Keratinocyte (primary cell): ENCODE results near the gene AASS. TPM values are rescaled to one million over a fixed set of nuclear protein-coding genes. Genes with fewer than 3 reads are reported as not detected.

Experiments used
- DNase-seq: peaks from one replicate; pipeline ENCODE4 v3.0.0-alpha.2; 2011; ENCODE audit warnings: low read depth, missing footprints, low spot score
- FAIRE-seq: peaks from 2 replicates; lab custom pipeline; 2011; peaks lifted over from hg19 to GRCh38; lab: Jason Lieb, UNC
- H2AFZ ChIP-seq: 2 replicates; pipeline ENCODE4 v1.6.0; 2012; ENCODE audit warnings: low read length, control low read depth, inconsistent platforms; ENCODE audit not compliant: control insufficient read depth
- H3K27ac ChIP-seq: 2 replicates; pipeline ENCODE4 v1.5.1; 2011; ENCODE audit warnings: low read length; ENCODE audit not compliant: control insufficient read depth, insufficient read depth
- H3K27me3 ChIP-seq: 3 replicates; pipeline ENCODE4 v1.6.0; 2011; ENCODE audit warnings: low read length; ENCODE audit not compliant: control insufficient read depth, insufficient read depth; ENCODE audit errors: extremely low read depth
- H3K36me3 ChIP-seq, 2 experiments: 2 replicates in 1 of 2; 3 replicates in 1 of 2; pipeline ENCODE4 v1.5.1; 2011; ENCODE audit warnings: low read length in 2 of 2, mild to moderate bottlenecking in 1 of 2; ENCODE audit not compliant: control insufficient read depth in 2 of 2, insufficient read depth in 2 of 2; ENCODE audit errors: extremely low read depth in 1 of 2
- H3K4me1 ChIP-seq: 3 replicates; pipeline ENCODE4 v1.5.1; 2011; ENCODE audit warnings: low read length; ENCODE audit not compliant: control insufficient read depth, insufficient read depth; ENCODE audit errors: extremely low read depth
- H3K4me2 ChIP-seq: 3 replicates; pipeline ENCODE4 v1.6.0; 2011; ENCODE audit warnings: low read depth, low read length; ENCODE audit not compliant: control insufficient read depth, insufficient read depth; ENCODE audit errors: extremely low read depth
- H3K4me3 ChIP-seq, 3 experiments: fragments of 200-600 bp in 1 of 3; sonication (generic) in 1 of 3; 2 replicates in 2 of 3; 3 replicates in 1 of 3; pipeline ENCODE4 v1.5.1; 2011 to 2016; ENCODE audit warnings: low read length in 3 of 3, mild to moderate bottlenecking in 3 of 3, control low read depth in 2 of 3, inconsistent platforms in 1 of 3, low read depth in 1 of 3, mixed read lengths in 1 of 3, mixed run types in 1 of 3, moderate library complexity in 1 of 3; ENCODE audit not compliant: control insufficient read depth in 2 of 3, insufficient read depth in 2 of 3; ENCODE audit errors: extremely low read depth in 1 of 3
- H3K79me2 ChIP-seq: 2 replicates; pipeline ENCODE4 v1.6.0; 2012; ENCODE audit warnings: low read length; ENCODE audit not compliant: control insufficient read depth, insufficient read depth
- H3K9ac ChIP-seq: 3 replicates; pipeline ENCODE4 v1.6.0; 2011; ENCODE audit warnings: low read length; ENCODE audit not compliant: control insufficient read depth, insufficient read depth; ENCODE audit errors: extremely low read depth
- H3K9me1 ChIP-seq: 3 replicates; pipeline ENCODE4 v1.6.0; 2011; ENCODE audit warnings: low read length; ENCODE audit not compliant: control insufficient read depth, insufficient read depth; ENCODE audit errors: extremely low read depth
- H3K9me3 ChIP-seq: 2 replicates; pipeline ENCODE4 v1.5.1; 2012; ENCODE audit warnings: low read depth, low read length; ENCODE audit not compliant: control insufficient read depth
- H4K20me1 ChIP-seq: 3 replicates; pipeline ENCODE4 v1.6.0; 2011; ENCODE audit warnings: low read length; ENCODE audit not compliant: control insufficient read depth, insufficient read depth; ENCODE audit errors: extremely low read depth
- EZH2 ChIP-seq: IDR thresholded peaks from one replicate; pipeline ENCODE4 v1.6.1; 2012; ENCODE audit warnings: inconsistent platforms, mild to moderate bottlenecking, low read length, moderate library complexity
- dilution Hi-C: fragments of 300-500 bp; cut with MboI; formaldehyde crosslinking; loops from one replicate; pipeline ENCODE4 v1.7.0; 2020; ENCODE audit warnings: low sequenced_read_pairs; ENCODE audit not compliant: extremely low pct_ligation_motif_present
- polyA plus RNA-seq, 5 experiments: library from polyadenylated mRNA; depleted of rRNA in 3 of 5; stranded (reverse) in 3 of 5; stranded (forward) in 1 of 5; unstranded in 1 of 5; fragments of >200 nt; gene quantifications; 1 replicate in 1 of 5; 2 replicates in 3 of 5; 3 replicates in 1 of 5; pipeline versions ENCODE4 v1.2.1 to v1.2.3, GENCODE V29; 2011 to 2012; ENCODE audit warnings: missing spikeins in 2 of 5, low read depth in 1 of 5, low replicate concordance in 1 of 5
- TF ChIP-seq, protein P1 (sequence below), 3 experiments: IDR thresholded peaks in 1 of 3; conservative IDR thresholded peaks in 1 of 3; optimal IDR thresholded peaks in 1 of 3; 2 replicates in 2 of 3; 3 replicates in 1 of 3; pipeline versions ENCODE3 to v1.5.1; 2011; ENCODE audit warnings: low read length in 3 of 3, mild to moderate bottlenecking in 3 of 3, moderate library complexity in 2 of 3, control low read depth in 1 of 3, inconsistent platforms in 1 of 3; ENCODE audit not compliant: insufficient read depth in 2 of 3; ENCODE audit errors: extremely low read depth in 1 of 3

Gene AASS
- polyA plus RNA-seq, 1 donor (not counting 4 experiments of a cell fraction or from before 2014, with no cell fraction given), result 10.3 TPM

DNA sequence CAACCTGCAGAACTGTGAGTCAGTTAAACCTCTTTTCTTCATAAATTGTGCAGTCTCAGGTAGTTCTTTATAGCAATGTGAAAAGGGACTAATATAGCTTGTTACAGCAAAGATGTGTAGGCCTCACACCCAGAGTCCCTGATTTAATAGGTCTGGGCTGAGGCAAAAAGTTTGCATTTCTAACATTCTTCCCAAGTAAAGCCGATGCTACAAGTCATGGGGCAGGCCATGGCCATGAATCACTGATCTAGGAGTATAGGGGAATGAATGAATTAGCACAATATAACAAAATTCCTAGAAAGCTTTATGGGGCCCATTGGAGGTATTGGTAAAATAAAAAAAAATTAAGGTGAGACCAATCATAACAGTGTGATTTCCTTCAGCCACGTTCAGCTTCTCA, 11.5 kb upstream of the AASS start:
- Histone ChIP-seq H3K79me2 (no peaks in the 10 kb centered on the region), H3K4me1 (no peaks in the 10 kb centered on the region), H3K36me3 (no peaks in the 10 kb centered on the region), H2AFZ (no peak overlapping the region), H3K4me3 (no peak overlapping the region), H3K4me2 (no peak overlapping the region), H3K9me1 (no peaks in the 10 kb centered on the region), H4K20me1 (no peaks in the 10 kb centered on the region), H3K9ac (no peak overlapping the region), H3K27me3 (no peaks in the 10 kb centered on the region), H3K9me3 (no peaks in the 10 kb centered on the region), H3K27ac (no peak overlapping the region)
- TF ChIP-seq, protein P1, sequence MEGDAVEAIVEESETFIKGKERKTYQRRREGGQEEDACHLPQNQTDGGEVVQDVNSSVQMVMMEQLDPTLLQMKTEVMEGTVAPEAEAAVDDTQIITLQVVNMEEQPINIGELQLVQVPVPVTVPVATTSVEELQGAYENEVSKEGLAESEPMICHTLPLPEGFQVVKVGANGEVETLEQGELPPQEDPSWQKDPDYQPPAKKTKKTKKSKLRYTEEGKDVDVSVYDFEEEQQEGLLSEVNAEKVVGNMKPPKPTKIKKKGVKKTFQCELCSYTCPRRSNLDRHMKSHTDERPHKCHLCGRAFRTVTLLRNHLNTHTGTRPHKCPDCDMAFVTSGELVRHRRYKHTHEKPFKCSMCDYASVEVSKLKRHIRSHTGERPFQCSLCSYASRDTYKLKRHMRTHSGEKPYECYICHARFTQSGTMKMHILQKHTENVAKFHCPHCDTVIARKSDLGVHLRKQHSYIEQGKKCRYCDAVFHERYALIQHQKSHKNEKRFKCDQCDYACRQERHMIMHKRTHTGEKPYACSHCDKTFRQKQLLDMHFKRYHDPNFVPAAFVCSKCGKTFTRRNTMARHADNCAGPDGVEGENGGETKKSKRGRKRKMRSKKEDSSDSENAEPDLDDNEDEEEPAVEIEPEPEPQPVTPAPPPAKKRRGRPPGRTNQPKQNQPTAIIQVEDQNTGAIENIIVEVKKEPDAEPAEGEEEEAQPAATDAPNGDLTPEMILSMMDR (optimal IDR thresholded peaks at IDR 0.05 in 1 of 3, IDR thresholded peaks at IDR 0.05 in 1 of 3, conservative IDR thresholded peaks at IDR 0.05 in 1 of 3; ENCODE audit: extremely low read depth in 1 of 3, insufficient read depth in 2 of 3, low read length in 3 of 3), result no peak
- TF ChIP-seq EZH2, result no peak
- dilution Hi-C loops, result no loop called here
- DNase-seq (no peak), FAIRE-seq (no peak)

DNA sequence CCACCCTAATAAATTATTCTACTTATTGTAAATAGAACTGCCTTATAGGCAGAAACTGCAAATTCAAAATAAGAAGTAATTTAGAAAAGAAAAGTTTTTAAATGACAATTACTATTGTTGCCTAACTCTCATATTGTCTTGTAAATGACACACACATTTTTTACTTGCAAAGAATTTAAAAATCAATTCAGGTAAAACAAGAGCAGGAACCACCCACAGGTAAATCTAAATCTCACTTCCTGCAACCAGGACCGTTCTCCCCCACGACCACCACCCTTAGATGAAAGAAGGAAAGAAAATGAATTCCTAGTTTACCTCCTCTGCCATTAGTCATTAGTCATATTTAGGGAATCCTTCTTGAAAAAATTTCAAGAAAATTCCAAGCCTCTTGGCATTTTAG, 4.8 kb upstream of the AASS start:
- H3K4me3 ChIP-seq, result no peak overlapping the region
- peaks cover 2% of the 10 kb centered on the region for H3K4me1 ChIP-seq
- H2AFZ ChIP-seq, result no peak overlapping the region
- H3K27ac ChIP-seq, result no peak overlapping the region
- no peaks in the 10 kb centered on the region for H3K9me3 ChIP-seq
- FAIRE-seq (no peak), DNase-seq (no peak)
- TF ChIP-seq, protein P1 (optimal IDR thresholded peaks at IDR 0.05 in 1 of 3, IDR thresholded peaks at IDR 0.05 in 1 of 3, conservative IDR thresholded peaks at IDR 0.05 in 1 of 3; ENCODE audit: extremely low read depth in 1 of 3, insufficient read depth in 2 of 3, low read length in 3 of 3), result no peak
- TF ChIP-seq EZH2, result no peak
- H3K36me3 ChIP-seq, result no peaks in the 10 kb centered on the region
- H3K9ac ChIP-seq, result no peak overlapping the region
- no peaks in the 10 kb centered on the region for H3K9me1 ChIP-seq
- no peak overlapping the region for H3K4me2 ChIP-seq
- H3K27me3 ChIP-seq, result no peaks in the 10 kb centered on the region
- no peaks in the 10 kb centered on the region for H3K79me2 ChIP-seq
- no peaks in the 10 kb centered on the region for H4K20me1 ChIP-seq
- dilution Hi-C loops, result no loop called here
